Omental fat pad (tissue), 4 donors: ENCODE data around the gene ANKRD44. TPM values are rescaled to one million over a fixed set of nuclear protein-coding genes. Genes with fewer than 3 reads are reported as not detected.

Experiments used
- ATAC-seq: fragments of 150-250 bp; one replicate; pipeline ENCODE4 v1.9.1; 2016; ENCODE audit warnings: mild to moderate bottlenecking, moderate library complexity; ENCODE audit not compliant: low FRiP score
- DNase-seq: peaks from one replicate; pipeline ENCODE4 v3.0.0-alpha.2; 2019; ENCODE audit warnings: low spot score
- total RNA-seq, 4 donors: library from RNA; depleted of rRNA; stranded (reverse); fragments of >200 nt; gene quantifications; one replicate each; pipeline ENCODE4 v1.1.0, GENCODE V29; 2016
- TF ChIP-seq, protein P1 (sequence below), 3 donors: fragments of 450-650 bp; IDR thresholded peaks; one replicate each; pipeline ENCODE4 v1.5.1; 2016 to 2017; ENCODE audit warnings: antibody characterized with exemption in 3 of 3, mild to moderate bottlenecking in 3 of 3, moderate library complexity in 2 of 3

Gene ANKRD44
- total RNA-seq, 4 donors from 2014 or later = 18.4 to 56.3 (median 30.1) TPM

GRCh38 chr2:197128897-197129296 lies 181.7 kb downstream of the ANKRD44 start:
- DNase-seq = no peak

DNA sequence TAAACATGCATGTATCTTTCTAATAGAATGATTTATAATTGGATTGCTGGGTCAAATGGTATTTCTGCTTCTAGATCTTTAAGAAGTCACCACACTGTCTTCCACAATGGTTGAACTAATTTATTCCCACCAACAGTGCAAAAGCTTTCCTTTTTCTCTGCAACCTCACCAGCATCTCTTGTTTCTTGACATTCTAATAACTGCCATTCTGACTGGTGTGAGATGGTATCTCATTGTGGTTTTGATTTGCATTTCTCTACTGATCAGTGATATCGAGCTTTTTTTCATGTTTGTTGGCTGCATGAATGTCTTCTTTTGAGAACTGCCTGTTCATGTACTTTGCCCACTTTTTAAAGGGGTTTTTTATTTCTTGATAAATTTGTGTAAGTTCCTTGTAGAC lies 182.5 kb downstream of the ANKRD44 start:
- TF ChIP-seq, protein P1, sequence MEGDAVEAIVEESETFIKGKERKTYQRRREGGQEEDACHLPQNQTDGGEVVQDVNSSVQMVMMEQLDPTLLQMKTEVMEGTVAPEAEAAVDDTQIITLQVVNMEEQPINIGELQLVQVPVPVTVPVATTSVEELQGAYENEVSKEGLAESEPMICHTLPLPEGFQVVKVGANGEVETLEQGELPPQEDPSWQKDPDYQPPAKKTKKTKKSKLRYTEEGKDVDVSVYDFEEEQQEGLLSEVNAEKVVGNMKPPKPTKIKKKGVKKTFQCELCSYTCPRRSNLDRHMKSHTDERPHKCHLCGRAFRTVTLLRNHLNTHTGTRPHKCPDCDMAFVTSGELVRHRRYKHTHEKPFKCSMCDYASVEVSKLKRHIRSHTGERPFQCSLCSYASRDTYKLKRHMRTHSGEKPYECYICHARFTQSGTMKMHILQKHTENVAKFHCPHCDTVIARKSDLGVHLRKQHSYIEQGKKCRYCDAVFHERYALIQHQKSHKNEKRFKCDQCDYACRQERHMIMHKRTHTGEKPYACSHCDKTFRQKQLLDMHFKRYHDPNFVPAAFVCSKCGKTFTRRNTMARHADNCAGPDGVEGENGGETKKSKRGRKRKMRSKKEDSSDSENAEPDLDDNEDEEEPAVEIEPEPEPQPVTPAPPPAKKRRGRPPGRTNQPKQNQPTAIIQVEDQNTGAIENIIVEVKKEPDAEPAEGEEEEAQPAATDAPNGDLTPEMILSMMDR (IDR thresholded peaks at IDR 0.05) = no peak
- DNase-seq (no peak), ATAC-seq (no peak)

More at GRCh38 chr2:197128897-197129296, 181.7 kb downstream of the ANKRD44 start:
- ATAC-seq = no peak
- TF ChIP-seq, protein P1 (IDR thresholded peaks at IDR 0.05) = no peak

- TF ChIP-seq, protein P1 (IDR thresholded peaks at IDR 0.05) = no peak
- ATAC-seq (no peak), DNase-seq (no peak)
These were observed 183.8 kb downstream of the ANKRD44 start for GRCh38 chr2:197126630-197127352.

DNA sequence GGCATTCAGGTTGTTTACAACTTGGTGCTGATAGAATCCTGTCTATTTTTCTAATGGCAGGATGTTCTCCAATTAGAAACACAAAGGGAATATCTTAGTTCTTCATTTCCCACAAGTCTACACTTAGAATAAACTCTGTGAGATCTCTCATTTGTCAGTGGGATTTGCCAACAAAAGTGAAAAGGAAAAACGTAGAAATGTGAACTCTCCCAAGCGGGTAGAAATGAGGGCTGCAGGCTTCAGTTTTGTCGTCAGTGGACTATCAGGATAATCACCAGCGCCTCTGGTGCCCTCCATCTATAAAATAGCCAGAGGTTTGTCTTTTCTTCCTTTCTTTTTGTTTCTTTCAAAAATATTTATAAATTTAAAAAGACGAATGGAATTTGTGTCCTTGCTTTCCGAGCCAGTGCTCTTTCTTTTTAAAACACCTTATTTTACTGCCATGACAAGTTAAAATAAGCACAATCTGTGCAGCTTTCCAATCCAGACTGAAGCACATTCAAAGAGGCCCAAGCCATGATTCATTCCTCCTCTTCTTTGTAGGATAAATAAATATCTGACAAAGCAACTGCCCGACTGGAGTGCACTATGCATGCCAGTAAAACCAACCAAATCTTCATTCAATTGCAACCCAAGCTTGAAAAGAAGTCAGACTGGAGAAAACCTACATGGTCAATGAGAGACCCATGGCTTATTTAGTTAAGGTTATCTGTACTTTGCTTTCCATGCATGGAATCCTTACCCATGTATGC lies 185.8 kb downstream of the ANKRD44 start:
- DNase-seq (no peak), ATAC-seq (no peak)
- TF ChIP-seq, protein P1 (IDR thresholded peaks at IDR 0.05) = no peak

DNA sequence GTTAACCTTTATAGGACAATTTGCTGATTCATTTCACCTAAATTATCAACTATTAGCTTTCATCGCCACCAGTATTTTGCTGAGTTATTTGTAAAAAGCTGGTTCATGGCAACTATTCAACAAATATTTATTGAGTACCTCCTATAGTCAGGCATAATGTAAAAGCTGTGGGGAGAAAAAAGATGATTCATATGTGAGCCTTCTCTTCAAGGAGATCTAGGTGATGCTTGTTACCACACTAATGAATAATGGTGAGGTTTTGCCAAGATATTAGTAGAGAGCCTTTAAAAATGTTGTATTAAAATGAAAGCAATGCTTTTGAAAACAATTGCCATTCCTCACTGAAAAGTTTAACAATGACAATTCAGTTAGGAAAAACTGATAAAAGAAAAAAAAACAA lies 187.8 kb downstream of the ANKRD44 start:
- ATAC-seq = no peak
- TF ChIP-seq, protein P1 (IDR thresholded peaks at IDR 0.05) = no peak
- DNase-seq = no peak

GRCh38 chr2:197121756-197122385 lies 188.7 kb downstream of the ANKRD44 start:
- DNase-seq (no peak), ATAC-seq (no peak)
- TF ChIP-seq, protein P1 (IDR thresholded peaks at IDR 0.05) = no peak
